Measurements from ENCODE around the gene CRIP2.

Gene CRIP2

GRCh38 chr14:105507247-105507646 is 32.6 kb downstream of the CRIP2 start:
- Histone ChIP-seq H3K4me1 (ENCODE audit: control insufficient read depth, low read length) (no peaks in the 10 kb centered on the region), H4K20me1 (ENCODE audit: control insufficient read depth, insufficient read depth, low read depth, low read length) (no peaks in the 10 kb centered on the region), H3K4me2 (ENCODE audit: low read length) (no peak overlapping the region), H3K27ac (ENCODE audit: low read depth, low read length) (no peak overlapping the region), H3K79me2 (ENCODE audit: control insufficient read depth, low read length) (no peaks in the 10 kb centered on the region), H3K9me3 (ENCODE audit: control insufficient read depth, insufficient read depth, low read length) (no peaks in the 10 kb centered on the region), H3K4me3 (ENCODE audit: low read length) (no peak overlapping the region), H3F3A (ENCODE audit: control insufficient read depth, insufficient read depth) (no peaks in the 10 kb centered on the region), H3K9me2 (replicated peaks; ENCODE audit: control insufficient read depth, low read length) (no peaks in the 10 kb centered on the region), H3K36me3 (ENCODE audit: control insufficient read depth, low read length) (no peaks in the 10 kb centered on the region), H3K27me3 (ENCODE audit: control insufficient read depth, low read length) (peaks cover 3% of the 10 kb centered on the region; the same call in 1 of the 2 replicates)
- TF ChIP-seq EZH2phosphoT487 (IDR thresholded peaks at IDR 0.05; ENCODE audit: borderline replicate concordance, low read length): no peak
- no peak for TF ChIP-seq CTCF (IDR thresholded peaks at IDR 0.05; ENCODE audit: low read depth, low read length, poor library complexity, severe bottlenecking)

- no peaks in the 10 kb centered on the region for H3K79me2 ChIP-seq (ENCODE audit: control insufficient read depth, low read length)
- no peaks in the 10 kb centered on the region for H3K9me2 ChIP-seq (replicated peaks; ENCODE audit: control insufficient read depth, low read length)
- H3F3A ChIP-seq (ENCODE audit: control insufficient read depth, insufficient read depth): no peaks in the 10 kb centered on the region
- H3K36me3 ChIP-seq (ENCODE audit: control insufficient read depth, low read length): no peaks in the 10 kb centered on the region
- H3K4me2 ChIP-seq (ENCODE audit: low read length): no peak overlapping the region
- no peaks in the 10 kb centered on the region for H3K9me3 ChIP-seq (ENCODE audit: control insufficient read depth, insufficient read depth, low read length)
- H3K4me3 ChIP-seq (ENCODE audit: low read length): no peak overlapping the region
- H4K20me1 ChIP-seq (ENCODE audit: control insufficient read depth, insufficient read depth, low read depth, low read length): no peaks in the 10 kb centered on the region
- TF ChIP-seq EZH2phosphoT487 (IDR thresholded peaks at IDR 0.05; ENCODE audit: borderline replicate concordance, low read length) (no peak), CTCF (IDR thresholded peaks at IDR 0.05; ENCODE audit: low read depth, low read length, poor library complexity, severe bottlenecking) (no peak)
- no peaks in the 10 kb centered on the region for H3K4me1 ChIP-seq (ENCODE audit: control insufficient read depth, low read length)
- no peak overlapping the region for H3K27ac ChIP-seq (ENCODE audit: low read depth, low read length)
- peaks cover 3% of the 10 kb centered on the region; the same call in 1 of the 2 replicates for H3K27me3 ChIP-seq (ENCODE audit: control insufficient read depth, low read length)
Measured at GRCh38 chr14:105508069-105508468, 33.4 kb downstream of the CRIP2 start.

- Histone ChIP-seq H3K9me2 (replicated peaks; ENCODE audit: control insufficient read depth, low read length) (no peaks in the 10 kb centered on the region), H3K9me3 (ENCODE audit: control insufficient read depth, insufficient read depth, low read length) (no peaks in the 10 kb centered on the region), H3K4me1 (ENCODE audit: control insufficient read depth, low read length) (no peaks in the 10 kb centered on the region), H3K36me3 (ENCODE audit: control insufficient read depth, low read length) (no peaks in the 10 kb centered on the region), H3K79me2 (ENCODE audit: control insufficient read depth, low read length) (no peaks in the 10 kb centered on the region), H3F3A (ENCODE audit: control insufficient read depth, insufficient read depth) (no peaks in the 10 kb centered on the region), H3K27me3 (ENCODE audit: control insufficient read depth, low read length) (peaks cover 3% of the 10 kb centered on the region; the same call in 1 of the 2 replicates), H3K4me2 (ENCODE audit: low read length) (no peak overlapping the region), H3K27ac (ENCODE audit: low read depth, low read length) (no peak overlapping the region), H3K4me3 (ENCODE audit: low read length) (no peak overlapping the region), H4K20me1 (ENCODE audit: control insufficient read depth, insufficient read depth, low read depth, low read length) (no peaks in the 10 kb centered on the region)
- TF ChIP-seq EZH2phosphoT487 (IDR thresholded peaks at IDR 0.05; ENCODE audit: borderline replicate concordance, low read length) (no peak), CTCF (IDR thresholded peaks at IDR 0.05; ENCODE audit: low read depth, low read length, poor library complexity, severe bottlenecking) (no peak)
Measured at GRCh38 chr14:105508601-105509000, 34.0 kb downstream of the CRIP2 start.
